Caki2 (cell line): ENCODE results near the gene ZNF580. TPM values are rescaled to one million over a fixed set of nuclear protein-coding genes. Genes with fewer than 3 reads are reported as not detected.

Experiments used
- DNase-seq: peaks from one replicate; pipeline ENCODE4 v3.0.0-alpha.2; 2015; ENCODE audit warnings: low read depth
- in situ Hi-C: cut with HindIII; loops from 2 replicates; pipeline ENCODE4 v1.10.0; 2016; ENCODE audit warnings: low sequenced_read_pairs, low pct_unique_long_range_greater_than_20kb, mixed read lengths
- total RNA-seq: library from RNA; depleted of rRNA; stranded (reverse); fragments of >200 nt; shearing (Covaris generic); gene quantifications from 2 replicates; pipeline ENCODE4 v1.2.3, GENCODE V29; 2014; ENCODE audit warnings: low replicate concordance

Gene ZNF580
- total RNA-seq, 1 experiment from 2014 or later, result 12.1 TPM

DNA sequence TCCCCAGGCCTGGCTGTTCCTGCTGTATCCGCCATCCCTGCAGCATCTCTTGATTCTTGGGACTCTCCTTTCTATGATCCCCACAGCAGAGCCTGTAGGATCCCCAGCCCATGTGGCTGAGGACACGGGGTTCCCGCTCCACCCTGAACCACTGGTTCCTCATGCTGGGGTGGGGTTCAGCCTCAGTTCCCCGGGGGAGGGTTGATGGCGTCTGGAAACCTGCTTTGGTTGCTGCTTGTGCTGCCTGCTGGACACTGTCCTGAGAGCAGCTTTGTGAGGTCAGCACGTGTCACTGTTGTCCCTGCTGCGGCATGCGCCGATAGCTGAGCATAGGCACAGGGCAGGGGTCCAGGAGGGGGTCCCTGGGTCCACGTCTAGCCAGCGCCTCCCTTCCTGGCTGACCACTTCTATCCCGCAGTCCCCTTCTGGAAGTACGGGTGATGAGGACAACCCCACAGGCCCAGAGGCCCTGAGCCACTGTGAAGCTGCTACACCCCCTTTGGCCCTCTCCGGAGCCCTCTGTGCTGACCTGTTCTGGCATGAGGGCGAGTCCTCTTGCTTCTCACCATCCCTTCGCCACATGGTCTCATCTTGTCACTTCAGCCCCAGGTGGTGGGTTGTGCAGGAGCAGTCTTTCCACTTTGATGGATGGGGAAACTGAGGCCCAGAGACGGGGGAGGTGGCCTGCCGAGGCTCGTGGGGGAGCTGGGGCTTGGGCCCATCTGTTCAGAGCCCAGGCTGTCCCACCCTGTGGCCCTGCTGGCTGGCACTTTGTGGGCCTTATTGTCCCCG lies 39.7 kb downstream of the ZNF580 start:
- DNase-seq, result no peak
- in situ Hi-C loops, result no loop called here

GRCh38 chr19:55681131-55682092 lies 40.6 kb downstream of the ZNF580 start:
- no peak for DNase-seq

GRCh38 chr19:55683449-55684261 lies 42.9 kb downstream of the ZNF580 start:
- in situ Hi-C loops, result no loop called here
- no peak for DNase-seq

More at GRCh38 chr19:55681131-55682092, 40.6 kb downstream of the ZNF580 start:
- in situ Hi-C loops, result no loop called here

DNA sequence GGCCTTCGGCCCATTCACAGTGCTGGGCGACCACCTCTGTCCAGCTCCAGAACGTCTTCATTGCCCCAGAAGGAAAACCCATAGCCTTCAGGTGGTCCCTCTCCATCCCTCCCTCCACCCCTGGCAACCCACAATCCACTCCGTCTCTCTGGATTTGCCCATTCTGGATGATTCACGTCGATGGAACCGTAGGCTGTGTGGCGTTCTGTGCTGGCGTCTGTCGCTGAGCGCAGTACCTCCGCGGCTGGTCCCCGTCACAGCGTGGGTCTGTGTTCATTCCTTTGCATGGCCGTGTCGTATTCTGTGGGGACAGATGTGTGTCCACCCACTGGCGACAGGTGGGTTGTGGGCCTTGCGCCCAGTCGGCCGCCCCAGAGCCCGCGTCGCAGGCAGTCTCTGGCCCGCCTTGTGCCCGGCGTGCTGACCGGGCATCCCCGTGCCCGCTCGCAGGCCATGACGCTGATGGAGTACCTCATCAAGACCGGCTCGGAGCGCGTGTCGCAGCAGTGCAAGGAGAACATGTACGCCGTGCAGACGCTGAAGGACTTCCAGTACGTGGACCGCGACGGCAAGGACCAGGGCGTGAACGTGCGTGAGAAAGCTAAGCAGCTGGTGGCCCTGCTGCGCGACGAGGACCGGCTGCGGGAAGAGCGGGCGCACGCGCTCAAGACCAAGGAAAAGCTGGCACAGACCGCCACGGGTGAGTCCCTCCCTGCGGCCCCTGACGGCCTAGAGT lies 44.3 kb downstream of the ZNF580 start:
- DNase-seq, result no peak
- in situ Hi-C loops, result no loop called here

DNA sequence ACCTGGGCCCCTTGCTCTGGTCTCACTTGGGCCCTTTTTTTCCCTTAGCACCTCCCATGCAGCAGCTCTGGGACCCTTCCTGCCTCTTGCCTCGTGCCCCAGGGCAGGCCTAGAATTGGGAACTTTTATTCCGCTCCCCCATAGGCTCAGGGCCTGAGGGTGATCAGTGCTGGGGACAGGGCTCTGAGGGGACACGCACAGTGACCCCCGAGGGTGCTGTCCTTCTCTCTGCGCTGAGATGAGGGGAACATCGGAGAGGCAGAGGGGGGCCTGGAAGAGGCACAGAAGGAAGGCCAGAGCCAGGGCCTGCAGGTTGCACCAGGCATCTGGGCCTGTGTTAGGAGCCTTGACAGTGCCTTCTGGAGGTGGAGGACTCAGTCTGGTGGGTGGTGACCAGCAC lies 45.0 kb downstream of the ZNF580 start:
- in situ Hi-C loops, result no loop called here
- DNase-seq, result no peak

GRCh38 chr19:55686311-55687050 lies 45.7 kb downstream of the ZNF580 start:
- no peak for DNase-seq
- in situ Hi-C loops, result no loop called here

- in situ Hi-C loops, result no loop called here
- no peak for DNase-seq
Observed at GRCh38 chr19:55687281-55688201, 46.7 kb downstream of the ZNF580 start.

GRCh38 chr19:55688422-55689218 lies 47.8 kb downstream of the ZNF580 start:
- DNase-seq, result no peak
- in situ Hi-C loops, result no loop called here

- in situ Hi-C loops, result no loop called here
Observed at GRCh38 chr19:55689411-55690108, 48.8 kb downstream of the ZNF580 start.

DNA sequence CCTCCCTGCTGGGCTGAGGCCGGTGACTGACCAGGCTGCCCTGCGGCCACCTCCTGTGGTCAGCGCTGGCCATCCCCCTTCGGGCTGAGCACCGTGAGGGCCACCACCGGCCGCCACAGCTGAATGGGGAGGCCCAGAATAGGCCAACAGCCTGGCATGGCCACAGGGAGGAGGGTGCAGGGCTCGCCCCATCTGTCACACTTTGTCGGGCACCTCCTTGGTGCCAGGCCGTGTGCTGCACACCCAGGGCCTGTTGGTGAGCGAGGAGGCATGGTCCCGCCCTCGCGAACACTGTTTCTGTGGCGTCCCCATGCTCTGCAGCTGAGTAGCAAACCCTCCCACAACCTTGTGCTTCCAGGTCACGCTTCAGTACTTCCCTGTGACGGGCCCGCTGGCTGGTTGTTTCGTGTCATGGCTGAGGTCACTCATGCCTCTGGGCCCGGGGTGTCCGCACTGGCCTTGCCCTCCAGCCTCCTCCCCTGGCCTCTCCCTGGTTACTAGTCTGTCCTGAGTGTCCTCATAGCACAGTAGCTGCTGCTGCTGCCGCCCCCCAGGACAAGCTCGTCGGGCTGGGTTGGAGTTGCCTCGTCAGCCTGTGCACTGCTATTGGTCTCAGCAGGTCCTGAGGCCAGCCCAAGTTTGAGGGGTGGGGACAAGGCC lies 49.4 kb downstream of the ZNF580 start:
- peak; percentile 72 for DNase-seq
- in situ Hi-C loops, result no loop called here

More at GRCh38 chr19:55689411-55690108, 48.8 kb downstream of the ZNF580 start:
- DNase-seq, result no peak

DNA sequence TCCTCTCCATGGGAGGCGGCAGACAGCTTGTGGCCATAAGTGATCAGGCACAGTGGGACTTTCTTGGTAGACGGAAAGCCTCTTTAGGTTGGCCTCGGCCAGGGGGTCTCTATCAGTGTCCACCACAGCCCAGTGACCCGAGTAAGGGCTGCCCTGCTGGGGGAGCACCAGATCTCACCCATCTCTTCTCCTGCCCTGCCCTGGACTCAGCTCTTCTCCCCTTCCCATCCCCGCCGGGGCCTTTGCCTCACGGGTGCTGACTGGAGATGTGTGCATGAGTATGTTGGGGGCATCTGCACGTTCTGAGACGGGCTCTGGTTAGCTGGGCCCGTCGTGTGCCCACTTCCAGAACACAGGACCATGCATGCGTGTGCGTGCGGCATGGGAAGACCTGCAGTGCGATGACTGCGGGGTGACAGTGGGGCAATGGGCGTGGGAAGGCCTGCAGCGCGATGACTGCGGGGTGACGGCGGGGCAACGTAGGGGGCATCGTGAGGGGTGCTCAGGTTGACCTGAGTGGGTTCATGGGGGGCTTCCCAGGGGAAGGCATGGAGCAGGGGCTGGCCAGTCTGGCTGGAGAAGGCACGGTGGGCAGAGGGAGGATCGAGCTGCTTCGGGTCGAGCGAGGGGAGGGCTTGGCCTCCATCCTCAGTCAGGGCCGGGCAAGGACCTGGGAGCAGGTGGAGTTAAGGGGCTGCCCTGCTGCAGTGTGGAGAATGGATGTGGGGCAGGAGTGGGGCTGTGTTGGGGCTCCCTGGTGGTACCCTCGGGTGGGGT lies 50.2 kb downstream of the ZNF580 start:
- in situ Hi-C loops, result no loop called here

DNA sequence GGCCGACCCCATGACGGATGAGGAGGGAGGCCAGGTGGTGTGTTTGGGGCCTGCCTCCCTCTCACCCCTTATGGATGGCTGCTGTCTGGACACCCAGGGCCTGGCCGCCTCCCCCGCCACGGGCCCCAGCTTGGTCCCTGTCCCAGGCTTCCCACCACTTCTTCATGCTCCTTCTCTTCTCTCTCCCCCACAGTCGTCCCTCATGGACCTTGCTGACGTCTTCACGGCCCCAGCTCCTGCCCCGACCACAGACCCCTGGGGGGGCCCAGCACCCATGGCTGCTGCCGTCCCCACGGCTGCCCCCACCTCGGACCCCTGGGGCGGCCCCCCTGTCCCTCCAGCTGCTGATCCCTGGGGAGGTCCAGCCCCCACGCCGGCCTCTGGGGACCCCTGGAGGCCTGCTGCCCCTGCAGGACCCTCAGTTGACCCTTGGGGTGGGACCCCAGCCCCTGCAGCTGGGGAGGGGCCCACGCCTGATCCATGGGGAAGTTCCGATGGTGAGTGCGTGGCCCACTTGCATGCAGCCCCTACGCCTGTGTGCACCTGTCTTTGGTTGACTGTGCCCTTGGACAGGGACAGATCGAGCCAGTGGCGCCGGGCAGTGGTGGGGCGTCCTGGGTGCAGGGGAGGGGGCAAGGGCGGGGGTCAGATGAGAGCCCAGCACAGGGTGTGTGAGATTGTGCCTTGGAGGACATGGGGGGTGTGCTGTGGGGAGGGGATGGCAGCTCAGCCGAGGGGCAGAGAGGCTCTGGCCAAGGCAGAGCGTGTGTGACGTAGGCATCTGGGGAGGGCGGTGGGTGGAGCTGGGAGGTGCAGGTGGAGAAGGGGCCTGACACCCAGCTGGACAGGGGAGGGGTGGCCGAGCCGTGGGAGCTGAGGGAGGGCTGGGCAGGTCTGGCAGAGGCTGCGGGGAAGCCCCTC lies 51.0 kb downstream of the ZNF580 start:
- no peak for DNase-seq
- in situ Hi-C loops, result no loop called here

More for the DNA sequence above, 50.2 kb downstream of the ZNF580 start:
- no peak for DNase-seq

- DNase-seq, result no peak
- in situ Hi-C loops, result no loop called here
Observed at GRCh38 chr19:55692681-55693081, 51.9 kb downstream of the ZNF580 start.
